K562 (cell line): ENCODE measurements around the gene NPR3. TPM values are rescaled to one million over a fixed set of nuclear protein-coding genes. Genes with fewer than 3 reads are reported as not detected.

Experiments used
- ATAC-seq: fragments of 200-7000 bp; cut with Tn5 transposase; 3 replicates; pipeline ENCODE4 v1.9.1; 2020; ENCODE audit warnings: moderate library complexity
- BruUV-seq: library from RNA; stranded (reverse); fragments of 400-500 nt; replicated peaks from 2 replicates; lab custom pipeline; 2021; lab: Mats Ljungman, UMichigan
- CTCF ChIA-PET: fragments of 300-600 bp; formaldehyde crosslinking; extraction: SDS; loops from one replicate; lab custom pipeline; 2021; ENCODE audit warnings: low intra/inter-chr PET ratio; lab: Yijun Ruan, JAX
- POLR2A ChIA-PET: fragments of 300-600, 350-650 bp; sonication (Branson Sonifier 250); formaldehyde crosslinking; extraction: SDS; loops from one replicate; lab custom pipeline; 2021; ENCODE audit warnings: antibody characterized with exemption, inconsistent platforms; lab: Yijun Ruan, JAX
- DNase-seq, 4 experiments: peaks; one replicate each; pipeline versions ENCODE4 v3.0.0 to v3.0.0-alpha.2; 2011 to 2018; ENCODE audit warnings: low spot score in 3 of 4, mixed read lengths in 3 of 4; ENCODE audit errors: extremely low read depth in 1 of 4
- FAIRE-seq: peaks from 2 replicates; lab custom pipeline; 2011; peaks lifted over from hg19 to GRCh38; lab: Jason Lieb, UNC
- H2AFZ ChIP-seq: 2 replicates; pipeline ENCODE4 v1.6.0; 2011; ENCODE audit warnings: low read depth, low read length, control low read depth, inconsistent platforms
- H3K27ac ChIP-seq: fragments of 200-600 bp; 3 replicates; pipeline ENCODE4 v1.8.0; 2011; ENCODE audit warnings: low read depth, mild to moderate bottlenecking, control low read depth, inconsistent platforms, low read length, moderate library complexity, mixed read lengths; ENCODE audit errors: extremely low read depth
- H3K27me3 ChIP-seq, 2 experiments: fragments of 300-600 bp in 1 of 2; 2 replicates in 1 of 2; 3 replicates in 1 of 2; pipeline versions ENCODE4 v1.6.0 to v1.8.0; 2011; ENCODE audit warnings: inconsistent platforms in 2 of 2, low read length in 2 of 2, mild to moderate bottlenecking in 1 of 2, mixed read lengths in 1 of 2, moderate library complexity in 1 of 2; ENCODE audit not compliant: control insufficient read depth in 2 of 2, insufficient read depth in 2 of 2
- H3K36me3 ChIP-seq: fragments of 300-600 bp; 3 replicates; pipeline ENCODE4 v1.8.0; 2011; ENCODE audit warnings: mild to moderate bottlenecking, low read length, inconsistent platforms; ENCODE audit not compliant: control insufficient read depth, insufficient read depth
- H3K4me1 ChIP-seq, 2 experiments: fragments of 200-600 bp in 1 of 2; replicated peaks in 1 of 2; 2 replicates in 1 of 2; 3 replicates in 1 of 2; pipeline versions ENCODE4 v1.5.1 to v1.8.0; 2011; ENCODE audit warnings: inconsistent platforms in 2 of 2, low read length in 2 of 2, mild to moderate bottlenecking in 1 of 2, mixed read lengths in 1 of 2, moderate library complexity in 1 of 2; ENCODE audit not compliant: control insufficient read depth in 2 of 2, insufficient read depth in 2 of 2
- H3K4me2 ChIP-seq: 2 replicates; pipeline ENCODE4 v1.6.1; 2011; ENCODE audit warnings: low read length, control low read depth, inconsistent platforms, mixed read lengths; ENCODE audit not compliant: insufficient read depth
- H3K4me3 ChIP-seq: fragments of 200-600 bp; sonication (generic), shearing (Covaris generic); 2 replicates; pipeline ENCODE4 v1.5.1; 2016; ENCODE audit warnings: control low read depth, inconsistent platforms
- H3K79me2 ChIP-seq: fragments of 200-600 bp; 3 replicates; pipeline ENCODE4 v1.8.0; 2011; ENCODE audit warnings: low read length, inconsistent platforms; ENCODE audit not compliant: control insufficient read depth, insufficient read depth
- H3K9ac ChIP-seq, 2 experiments: 2 replicates each; pipeline versions ENCODE4 v1.6.0 to v1.6.1; 2011; ENCODE audit warnings: low read depth in 2 of 2, low read length in 2 of 2, control low read depth in 1 of 2, inconsistent platforms in 1 of 2, mild to moderate bottlenecking in 1 of 2, mixed read lengths in 1 of 2; ENCODE audit not compliant: insufficient read depth in 1 of 2
- H3K9me1 ChIP-seq: one replicate; pipeline ENCODE4 v1.6.0; 2011; ENCODE audit warnings: inconsistent platforms, mild to moderate bottlenecking, low read length, moderate library complexity; ENCODE audit not compliant: control insufficient read depth, insufficient read depth
- H3K9me3 ChIP-seq: replicated peaks from 2 replicates; pipeline ENCODE4 v1.5.1; 2011; ENCODE audit warnings: low read depth, low read length, inconsistent platforms; ENCODE audit not compliant: control insufficient read depth, insufficient read depth
- H4K20me1 ChIP-seq: replicated peaks from 2 replicates; pipeline ENCODE4 v1.6.1; 2011; ENCODE audit warnings: low read length, inconsistent platforms, mixed read lengths; ENCODE audit not compliant: control insufficient read depth, insufficient read depth
- CREB3 ChIP-seq: fragments of 450-650 bp; conservative IDR thresholded peaks from 2 replicates; pipeline ENCODE4 v1.6.1; 2016; ENCODE audit warnings: missing genetic modification characterization, low read depth, mild to moderate bottlenecking, missing compliant biosample characterization, moderate library complexity
- CREM ChIP-seq: IDR thresholded peaks from 2 replicates; pipeline ENCODE4 v1.6.1; 2014; ENCODE audit warnings: antibody characterized with exemption, low read depth
- EHMT2 ChIP-seq: fragments of 450-650 bp; IDR thresholded peaks from 2 replicates; pipeline ENCODE4 v1.6.1; 2018; ENCODE audit warnings: antibody characterized with exemption
- SMAD3 ChIP-seq: fragments of 450-650 bp; formaldehyde crosslinking; conservative IDR thresholded peaks from 2 replicates; pipeline ENCODE4 v1.4.0; 2020; ENCODE audit warnings: mild to moderate bottlenecking
- SNAPC5 ChIP-seq: fragments of 250-450 bp; sonication (Bioruptor Pico); IDR thresholded peaks from 2 replicates; pipeline ENCODE4 v1.8.0; 2021; ENCODE audit warnings: moderate library complexity, mild to moderate bottlenecking, inconsistent platforms
- WGBS: fragments of 100-300 bp; shearing (Covaris generic); methylation state at CpG from one replicate; pipeline ENCODE4 v1.1.6; 2016; ENCODE audit warnings: low coverage, mixed read lengths; ENCODE audit not compliant: insufficient coverage; ENCODE audit errors: missing lambda C conversion rate; 5-methylcytosine and 5-hydroxymethylcytosine counted together
- in situ Hi-C: fragments of 300-500 bp; cut with MboI; formaldehyde crosslinking; loops from 4 replicates; pipeline ENCODE4 v1.15.0; 2018; ENCODE audit warnings: inconsistent platforms, mixed read lengths
- intact Hi-C: fragments of 100-400 bp; cut with micrococcal nuclease; formaldehyde crosslinking; loops from 2 replicates; pipeline ENCODE4 v1.14.2; 2022
- polyA plus RNA-seq, 8 experiments: library from polyadenylated mRNA; depleted of rRNA in 4 of 8; stranded (reverse) in 5 of 8; unstranded in 3 of 8; fragments of >200 nt; fragmentation: Nextera tagmentation in 2 of 8; fragmentation: Illumina TruSeq in 1 of 8; extraction: Ambion mirVana in 2 of 8; extraction: Trizol in 1 of 8; gene quantifications; 2 replicates each; pipeline versions ENCODE4 v1.2.1 to v1.2.3, GENCODE V29; 2011 to 2014; ENCODE audit warnings: inconsistent platforms in 1 of 8, missing spikeins in 1 of 8
- total RNA-seq, 7 experiments: library from RNA; depleted of rRNA in 6 of 7; stranded (reverse); fragments of >200 nt in 6 of 7; fragmentation: Illumina TruSeq in 2 of 7; extraction: Trizol in 2 of 7; gene quantifications; 2 replicates each; pipeline versions ENCODE4 v1.2.1 to v1.2.3, GENCODE V29; 2011 to 2021; ENCODE audit warnings: low replicate concordance in 1 of 7

The NPR3 gene
- total and polyA plus RNA-seq, 9 of the 15 experiments (the other 6 are each of a cell fraction or from before 2014, with no cell fraction given), result 0.01 to 0.11 (median 0.04) TPM; not detected in 2

DNA sequence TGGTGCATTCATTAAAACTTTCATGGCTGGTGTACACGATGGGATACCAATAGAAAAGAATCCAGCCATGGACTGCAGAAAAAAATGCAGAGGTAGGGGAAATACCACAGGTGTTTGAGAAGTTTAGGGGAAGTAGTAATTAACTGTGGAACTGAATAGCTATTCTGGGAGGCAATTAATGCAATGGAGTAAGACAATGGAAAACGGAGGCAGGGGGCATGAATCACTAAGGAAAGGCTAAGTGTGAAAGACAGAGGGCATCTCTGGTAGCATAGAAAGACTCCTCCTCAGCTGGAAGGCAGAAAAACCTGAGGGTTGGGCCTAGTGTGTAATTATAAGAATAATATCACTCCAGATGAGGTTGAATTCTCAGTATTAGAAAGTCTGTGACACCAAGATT, 30.9 kb upstream of the NPR3 start:
- Histone ChIP-seq H3K4me1 (no peaks in the 10 kb centered on the region), H3K27ac (no peak overlapping the region), H3K4me2 (no peak overlapping the region), H2AFZ (no peak overlapping the region), H4K20me1 (no peaks in the 10 kb centered on the region), H3K9me3 (0 out of 2 replicates have a peak, but pooled peaks cover 2% of the 10 kb centered on the region), H3K36me3 (no peaks in the 10 kb centered on the region), H3K27me3 (no peaks in the 10 kb centered on the region), H3K4me3 (no peak overlapping the region), H3K9ac (no peak overlapping the region), H3K9me1 (no peaks in the 10 kb centered on the region), H3K79me2 (no peaks in the 10 kb centered on the region)
- TF ChIP-seq SMAD3 (CRISPR knock-in tag) (no peak), EHMT2 (no peak), SNAPC5 (CRISPR knock-in tag) (no peak), CREB3 (tag) (no peak)
- BruUV-seq, result no TSS peak
- DNase-seq, result no peak
- POLR2A ChIA-PET, result no interaction called here
- ATAC-seq, result no peak
- 0% methylated on average over 2 of the region's 2 CpGs for WGBS
- CTCF ChIA-PET, result no interaction called here
- no peak for FAIRE-seq
- intact Hi-C loops (no loop called here), in situ Hi-C loops (no loop called here)

- Histone ChIP-seq H3K9me3 (0 out of 2 replicates have a peak, but pooled peaks cover 2% of the 10 kb centered on the region), H3K9ac (no peak overlapping the region), H3K36me3 (no peaks in the 10 kb centered on the region), H3K9me1 (no peaks in the 10 kb centered on the region), H3K27ac (no peak overlapping the region), H3K79me2 (no peaks in the 10 kb centered on the region), H3K4me1 (no peaks in the 10 kb centered on the region), H3K27me3 (no peaks in the 10 kb centered on the region), H4K20me1 (no peaks in the 10 kb centered on the region), H3K4me2 (no peak overlapping the region), H2AFZ (no peak overlapping the region), H3K4me3 (no peak overlapping the region)
- in situ Hi-C loops (no loop called here), intact Hi-C loops (no loop called here)
- TF ChIP-seq CREM, result no peak
- POLR2A ChIA-PET, result no interaction called here
- 0% methylated on average over 2 of the region's 2 CpGs for whole genome bisulfite sequencing
- DNase-seq, result no peak
- no TSS peak for BruUV-seq
- CTCF ChIA-PET, result no interaction called here
- FAIRE-seq, result no peak
- no peak for ATAC-seq
These were observed 28.0 kb upstream of the NPR3 start for GRCh38 chr5:32683125-32683524.
